Type B pancreatic cell (in vitro differentiated cells): ENCODE data around the gene CLCA4. TPM values are rescaled to one million over a fixed set of nuclear protein-coding genes. Genes with fewer than 3 reads are reported as not detected.

Experiments
- DNase-seq: peaks from one replicate; pipeline ENCODE4 v3.0.0; 2021; ENCODE audit warnings: mixed read lengths; ENCODE audit not compliant: unreplicated experiment; ENCODE audit errors: extremely low spot score
- H3K27ac Mint-ChIP-seq: 2 replicates; pipeline ENCODE4 v1.8.0; 2021; ENCODE audit warnings: mild to moderate bottlenecking, mixed read lengths
- H3K27me3 Mint-ChIP-seq: 2 replicates; pipeline ENCODE4 v1.8.0; 2021; ENCODE audit warnings: mixed read lengths
- H3K36me3 Mint-ChIP-seq: 2 replicates; pipeline ENCODE4 v1.8.0; 2021; ENCODE audit warnings: mixed read lengths
- H3K4me1 Mint-ChIP-seq: one replicate; pipeline ENCODE4 v1.8.0; 2021; ENCODE audit warnings: mixed read lengths; ENCODE audit not compliant: unreplicated experiment
- H3K4me3 Mint-ChIP-seq: 2 replicates; pipeline ENCODE4 v1.8.0; 2021; ENCODE audit warnings: mild to moderate bottlenecking, mixed read lengths
- H3K9me3 Mint-ChIP-seq: 2 replicates; pipeline ENCODE4 v1.8.0; 2021; ENCODE audit warnings: mixed read lengths
- CTCF ChIP-seq: fragments of 200-600 bp; sonication (generic); conservative IDR thresholded peaks from 2 replicates; pipeline ENCODE4 v1.5.0; 2021; ENCODE audit warnings: antibody characterized with exemption, mild to moderate bottlenecking
- total RNA-seq: library from RNA; stranded (reverse); gene quantifications from 2 replicates; pipeline ENCODE4 v1.2.1, GENCODE V29; 2021; ENCODE audit warnings: low replicate concordance

Gene CLCA4
- total RNA-seq, 1 donor from 2014 or later = 0.10 TPM

- H3K36me3 Mint-ChIP-seq = no peaks in the 10 kb centered on the region
- H3K4me1 Mint-ChIP-seq = no peaks in the 10 kb centered on the region
- TF ChIP-seq CTCF = no peak
- H3K9me3 Mint-ChIP-seq = peaks cover 4% of the 10 kb centered on the region
- no peak overlapping the region for H3K4me3 Mint-ChIP-seq
- no peak for DNase-seq
- no peak overlapping the region for H3K27ac Mint-ChIP-seq
- H3K27me3 Mint-ChIP-seq = peaks cover 4% of the 10 kb centered on the region
Observed at GRCh38 chr1:86530211-86530845, 16.6 kb upstream of the CLCA4 start.

- H3K9me3 Mint-ChIP-seq = no peaks in the 10 kb centered on the region
- no peak overlapping the region for H3K27ac Mint-ChIP-seq
- no peaks in the 10 kb centered on the region for H3K27me3 Mint-ChIP-seq
- H3K36me3 Mint-ChIP-seq = no peaks in the 10 kb centered on the region
- no peak overlapping the region for H3K4me3 Mint-ChIP-seq
- H3K4me1 Mint-ChIP-seq = no peaks in the 10 kb centered on the region
- TF ChIP-seq CTCF = no peak
- DNase-seq = no peak
Observed at GRCh38 chr1:86537928-86538695, 8.8 kb upstream of the CLCA4 start.

GRCh38 chr1:86538775-86539174 lies 8.1 kb upstream of the CLCA4 start:
- Mint-ChIP-seq H3K36me3 (no peaks in the 10 kb centered on the region), H3K27me3 (no peaks in the 10 kb centered on the region), H3K4me1 (no peaks in the 10 kb centered on the region), H3K4me3 (no peak overlapping the region), H3K9me3 (no peaks in the 10 kb centered on the region), H3K27ac (no peak overlapping the region)
- no peak for DNase-seq
- no peak for TF ChIP-seq CTCF

GRCh38 chr1:86541859-86542258 lies 5.0 kb upstream of the CLCA4 start:
- H3K27me3 Mint-ChIP-seq = no peaks in the 10 kb centered on the region
- no peak for TF ChIP-seq CTCF
- no peaks in the 10 kb centered on the region for H3K36me3 Mint-ChIP-seq
- H3K4me3 Mint-ChIP-seq = no peak overlapping the region
- no peaks in the 10 kb centered on the region for H3K4me1 Mint-ChIP-seq
- no peak overlapping the region for H3K27ac Mint-ChIP-seq
- DNase-seq = no peak
- H3K9me3 Mint-ChIP-seq = no peaks in the 10 kb centered on the region

GRCh38 chr1:86542631-86543030 lies 4.2 kb upstream of the CLCA4 start:
- H3K4me1 Mint-ChIP-seq = no peaks in the 10 kb centered on the region
- no peaks in the 10 kb centered on the region for H3K36me3 Mint-ChIP-seq
- no peak overlapping the region for H3K27ac Mint-ChIP-seq
- no peaks in the 10 kb centered on the region for H3K9me3 Mint-ChIP-seq
- no peaks in the 10 kb centered on the region for H3K27me3 Mint-ChIP-seq
- H3K4me3 Mint-ChIP-seq = no peak overlapping the region
- no peak for DNase-seq
- TF ChIP-seq CTCF = no peak
